ENCODE measurements around the gene ATXN1. TPM values are rescaled to one million over a fixed set of nuclear protein-coding genes. Genes with fewer than 3 reads are reported as not detected.
A peak's percentile ranks its signal among the peaks of the same experiment; 100 is the strongest.

The ATXN1 gene
- total RNA-seq, 4 donors from 2014 or later, result 21.0 to 102 (median 51.1) TPM

DNA sequence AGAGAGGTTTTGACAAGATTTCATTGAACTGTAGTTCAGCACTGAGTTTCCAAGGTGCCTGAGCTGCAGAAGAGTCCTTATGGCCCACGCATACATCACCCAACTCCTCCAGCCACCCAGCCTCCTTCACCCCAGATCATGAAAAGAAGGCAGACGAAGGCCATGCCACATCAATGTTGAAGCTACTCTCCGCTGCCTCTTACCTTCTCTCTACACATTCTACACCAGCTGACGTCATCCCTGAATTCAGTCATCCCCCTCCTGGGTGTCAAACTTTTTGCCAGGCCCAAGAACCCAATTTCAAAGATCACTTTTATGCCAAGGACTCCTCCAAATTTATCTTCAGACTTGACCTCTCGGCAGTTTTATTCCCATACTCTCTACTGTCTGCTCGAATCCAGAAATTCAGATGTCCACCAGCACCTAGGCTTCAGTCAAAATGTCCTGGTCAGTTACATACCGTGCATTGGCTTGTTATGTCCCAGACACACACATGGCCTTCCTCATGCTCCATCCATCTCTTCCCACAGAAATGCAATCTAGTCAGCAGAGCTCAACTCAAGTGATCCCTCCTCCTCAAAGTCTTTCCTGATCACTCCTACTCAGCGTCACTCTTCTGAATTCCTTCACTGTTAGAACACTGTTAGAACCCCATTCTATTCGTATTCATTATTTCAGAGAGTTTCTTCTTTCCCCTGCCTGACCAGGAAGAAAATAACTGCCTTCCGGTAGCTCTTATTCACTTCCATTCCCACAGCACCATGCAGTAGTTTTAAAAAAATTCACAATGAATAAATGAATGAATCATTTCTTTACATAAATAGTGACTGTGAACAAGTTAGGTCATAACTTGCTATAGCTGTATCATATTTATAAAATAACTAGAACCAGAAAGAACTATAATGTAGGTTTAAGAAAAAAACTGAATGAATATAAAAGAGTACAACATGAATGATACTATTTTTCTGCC, 11.5 kb downstream of the ATXN1 start:
- TF ChIP-seq POLR2A (IDR thresholded peaks at IDR 0.05), result no peak
- TF ChIP-seq, protein P1, sequence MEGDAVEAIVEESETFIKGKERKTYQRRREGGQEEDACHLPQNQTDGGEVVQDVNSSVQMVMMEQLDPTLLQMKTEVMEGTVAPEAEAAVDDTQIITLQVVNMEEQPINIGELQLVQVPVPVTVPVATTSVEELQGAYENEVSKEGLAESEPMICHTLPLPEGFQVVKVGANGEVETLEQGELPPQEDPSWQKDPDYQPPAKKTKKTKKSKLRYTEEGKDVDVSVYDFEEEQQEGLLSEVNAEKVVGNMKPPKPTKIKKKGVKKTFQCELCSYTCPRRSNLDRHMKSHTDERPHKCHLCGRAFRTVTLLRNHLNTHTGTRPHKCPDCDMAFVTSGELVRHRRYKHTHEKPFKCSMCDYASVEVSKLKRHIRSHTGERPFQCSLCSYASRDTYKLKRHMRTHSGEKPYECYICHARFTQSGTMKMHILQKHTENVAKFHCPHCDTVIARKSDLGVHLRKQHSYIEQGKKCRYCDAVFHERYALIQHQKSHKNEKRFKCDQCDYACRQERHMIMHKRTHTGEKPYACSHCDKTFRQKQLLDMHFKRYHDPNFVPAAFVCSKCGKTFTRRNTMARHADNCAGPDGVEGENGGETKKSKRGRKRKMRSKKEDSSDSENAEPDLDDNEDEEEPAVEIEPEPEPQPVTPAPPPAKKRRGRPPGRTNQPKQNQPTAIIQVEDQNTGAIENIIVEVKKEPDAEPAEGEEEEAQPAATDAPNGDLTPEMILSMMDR (IDR thresholded peaks at IDR 0.05), result no peak
- intact Hi-C loops (cut with DNase I; ENCODE audit: low total_unique reads), result no loop called here
- no peak for DNase-seq
- peaks cover 18 to 32% of the 10 kb centered on the region in 2 donors for H3K4me1 ChIP-seq
- no peaks in the 10 kb centered on the region for H3K27me3 ChIP-seq
- H3K4me3 ChIP-seq, result no peak overlapping the region
- H3K9me3 ChIP-seq, result no peaks in the 10 kb centered on the region
- no peaks in the 10 kb centered on the region for H3K36me3 ChIP-seq
- H3K27ac ChIP-seq, result no peak overlapping the region

DNA sequence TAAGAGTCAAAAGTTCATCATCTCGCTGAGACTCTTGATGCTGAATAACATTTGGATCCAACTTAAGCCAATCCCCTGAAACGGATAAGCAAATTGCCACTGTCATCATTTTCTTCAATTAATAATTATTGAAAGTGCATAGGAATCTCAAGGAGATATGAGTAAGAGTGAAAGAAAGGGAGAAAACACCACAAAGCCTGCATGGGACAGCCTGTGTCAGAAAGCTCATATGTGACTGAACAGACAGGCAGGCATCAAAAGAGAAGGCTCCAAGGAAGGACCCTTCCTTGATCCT, 13.3 kb downstream of the ATXN1 start:
- Histone ChIP-seq H3K27me3 (no peaks in the 10 kb centered on the region), H3K27ac (peak overlapping the region; percentile 47 to 65), H3K4me3 (no peak overlapping the region), H3K9me3 (no peaks in the 10 kb centered on the region), H3K36me3 (no peaks in the 10 kb centered on the region), H3K4me1 (peaks cover 11 to 25% of the 10 kb centered on the region in 2 donors)
- no peak for DNase-seq
- intact Hi-C loops (cut with DNase I; ENCODE audit: low total_unique reads), result no loop called here
- TF ChIP-seq, protein P1 (IDR thresholded peaks at IDR 0.05), result no peak
- TF ChIP-seq POLR2A (IDR thresholded peaks at IDR 0.05), result no peak

DNA sequence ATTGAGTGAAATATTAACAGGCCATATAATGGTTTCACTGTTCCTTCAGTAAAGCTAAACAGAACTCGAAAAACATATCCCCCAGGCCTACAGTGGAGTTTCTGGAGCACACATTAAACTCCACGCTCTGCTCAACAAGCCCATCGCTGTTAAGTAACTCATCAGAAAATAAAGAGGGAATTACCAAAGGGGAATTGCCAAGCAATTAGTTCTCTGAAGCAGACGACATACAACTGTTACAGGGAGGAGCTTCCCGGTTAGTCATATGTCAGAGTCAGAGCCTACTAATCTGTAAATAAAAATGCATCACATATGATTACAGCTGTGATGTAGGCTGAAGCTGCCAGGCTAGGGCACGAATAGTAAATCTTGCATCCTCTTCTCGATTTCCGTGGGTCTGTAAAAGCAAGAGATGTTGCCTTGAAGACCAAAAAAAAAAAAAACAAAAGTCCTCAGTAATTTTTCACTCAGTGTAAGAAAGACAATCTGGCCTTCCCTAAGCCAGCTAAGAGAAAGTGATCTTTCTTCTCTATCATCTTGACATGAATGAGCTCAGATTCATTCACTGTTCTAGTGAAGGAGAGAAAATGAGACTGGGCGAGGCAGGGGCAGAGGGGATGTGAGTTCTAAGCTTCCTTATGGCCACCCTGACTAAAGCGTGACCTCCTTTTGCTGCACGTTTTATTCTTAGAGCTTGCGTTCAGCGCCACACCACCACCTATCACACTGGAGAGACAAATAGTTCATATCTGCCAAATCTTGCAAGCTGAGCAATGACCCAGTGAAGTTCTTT, 13.8 kb downstream of the ATXN1 start:
- Histone ChIP-seq H3K9me3 (no peaks in the 10 kb centered on the region), H3K36me3 (no peaks in the 10 kb centered on the region), H3K27me3 (no peaks in the 10 kb centered on the region), H3K4me3 (no peak overlapping the region), H3K4me1 (peaks cover 10 to 25% of the 10 kb centered on the region in 2 donors), H3K27ac (peak overlapping the region; percentile 47 to 65)
- DNase-seq, result no peak
- TF ChIP-seq, protein P1 (IDR thresholded peaks at IDR 0.05), result no peak
- no peak for TF ChIP-seq POLR2A (IDR thresholded peaks at IDR 0.05)
- intact Hi-C loops (cut with DNase I; ENCODE audit: low total_unique reads), result no loop called here

DNA sequence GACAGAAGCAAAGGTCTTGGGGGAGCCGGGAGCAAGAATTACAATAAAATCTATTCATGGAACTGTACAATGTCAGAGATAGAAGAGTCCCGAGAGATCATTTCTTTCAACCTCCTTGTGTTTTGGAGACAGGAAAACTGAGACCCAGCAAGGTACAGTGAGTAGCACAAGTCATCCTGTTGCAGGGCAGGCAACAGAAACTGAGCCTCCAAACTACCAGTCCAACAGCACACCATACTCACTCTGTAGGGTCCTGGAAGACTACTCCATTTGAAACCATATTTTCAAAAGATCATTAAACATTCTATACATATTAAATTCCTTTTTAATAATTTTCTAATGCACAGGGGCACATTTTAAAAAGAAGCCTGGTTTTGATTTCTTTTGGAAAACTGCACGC, 14.4 kb downstream of the ATXN1 start:
- Histone ChIP-seq H3K4me3 (no peak overlapping the region), H3K36me3 (no peaks in the 10 kb centered on the region), H3K4me1 (peaks cover 7 to 31% of the 10 kb centered on the region in 2 donors), H3K9me3 (no peaks in the 10 kb centered on the region), H3K27me3 (no peaks in the 10 kb centered on the region), H3K27ac (peak overlapping the region; percentile 47 to 65)
- intact Hi-C loops (cut with DNase I; ENCODE audit: low total_unique reads), result no loop called here
- no peak for TF ChIP-seq POLR2A (IDR thresholded peaks at IDR 0.05)
- TF ChIP-seq, protein P1 (IDR thresholded peaks at IDR 0.05), result no peak
- DNase-seq, result no peak

DNA sequence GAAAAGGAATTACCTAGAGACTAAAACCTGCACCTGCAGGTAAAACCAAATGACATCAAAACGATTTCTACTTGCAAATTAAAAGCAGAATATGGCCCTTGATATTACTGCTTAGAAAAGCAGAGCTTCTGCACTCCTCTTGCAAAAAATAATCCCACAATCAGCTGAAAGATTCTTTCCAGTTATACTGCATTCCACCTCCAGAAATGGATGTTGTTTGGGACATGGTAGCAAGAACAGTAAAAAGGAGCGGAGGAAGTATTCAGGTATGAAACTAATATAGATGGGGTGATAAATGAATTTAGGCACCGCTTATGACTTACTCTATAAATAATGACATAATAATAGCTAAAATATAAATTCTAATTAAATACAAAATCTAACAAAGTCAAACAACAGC, 14.9 kb downstream of the ATXN1 start:
- peak overlapping the region in 1 of 2 donors; percentile 65 for H3K27ac ChIP-seq
- peaks cover 7 to 32% of the 10 kb centered on the region in 2 donors for H3K4me1 ChIP-seq
- DNase-seq, result no peak
- H3K27me3 ChIP-seq, result no peaks in the 10 kb centered on the region
- H3K4me3 ChIP-seq, result no peak overlapping the region
- intact Hi-C loops (cut with DNase I; ENCODE audit: low total_unique reads), result no loop called here
- H3K36me3 ChIP-seq, result no peaks in the 10 kb centered on the region
- H3K9me3 ChIP-seq, result no peaks in the 10 kb centered on the region
- no peak for TF ChIP-seq POLR2A (IDR thresholded peaks at IDR 0.05)
- TF ChIP-seq, protein P1 (IDR thresholded peaks at IDR 0.05), result no peak
